ENCODE results near the gene SAP25.
A peak's percentile ranks its signal among the peaks of the same experiment; 100 is the strongest.
"Not testable (repeated sequence)": the region's sequence is repeated elsewhere in the genome, so short reads cannot be mapped to it uniquely, and the experiment has no call there.

SAP25 gene

GRCh38 chr7:100575746-100576383 is 2.2 kb upstream of the SAP25 start:
- no peak for DNase-seq (ENCODE audit: low read depth)

GRCh38 chr7:100575206-100575631 is 1.5 kb upstream of the SAP25 start:
- no peak for DNase-seq (ENCODE audit: low read depth)

DNA sequence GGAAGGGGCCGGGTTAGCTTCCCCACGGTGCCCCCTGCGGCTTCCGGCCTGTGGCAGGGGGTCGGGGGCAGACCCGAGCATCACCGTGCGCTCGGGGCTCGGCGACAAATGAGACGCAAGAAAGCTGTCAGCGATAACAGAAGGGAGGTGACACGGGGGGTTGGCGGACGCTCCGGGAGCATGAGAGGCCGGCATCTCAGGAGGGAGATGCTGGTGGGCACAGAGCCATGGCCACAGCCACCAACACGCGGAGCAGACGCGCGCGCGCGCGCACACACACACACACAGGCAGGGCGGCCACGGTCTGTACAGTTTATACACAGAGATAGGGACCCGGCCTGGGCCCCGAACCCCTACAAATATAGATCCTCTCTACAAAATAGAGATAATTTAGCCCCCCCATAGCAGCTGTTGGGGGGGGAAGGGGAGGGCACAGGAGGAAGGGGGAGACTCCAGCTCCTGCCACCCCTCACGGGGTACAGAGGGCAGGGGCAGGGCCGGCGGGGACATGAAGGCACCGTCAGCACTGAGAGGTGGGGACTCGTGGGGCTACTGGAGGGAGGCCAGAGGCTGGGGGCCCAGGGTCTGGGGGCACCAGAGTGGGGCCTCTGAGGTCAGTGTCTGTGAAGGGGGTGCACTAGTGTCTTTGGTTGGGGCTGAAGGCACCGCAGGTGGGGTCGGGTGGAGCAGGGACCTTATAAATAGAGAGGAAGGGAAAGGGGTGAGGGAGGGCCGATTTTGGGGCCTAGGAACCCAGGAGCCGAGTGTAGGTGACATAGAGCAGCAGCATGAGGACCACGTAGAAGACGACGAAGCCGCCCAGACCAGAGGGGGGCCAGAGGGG is 884 bp upstream of the SAP25 start:
- no peak for DNase-seq (ENCODE audit: low read depth)

GRCh38 chr7:100572949-100573675 is 588 bp downstream of the SAP25 start:
- DNase-seq (ENCODE audit: low read depth) = no peak

- no peak for DNase-seq (ENCODE audit: low read depth)
Measured at GRCh38 chr7:100572281-100572948, 1.3 kb downstream of the SAP25 start.

DNA sequence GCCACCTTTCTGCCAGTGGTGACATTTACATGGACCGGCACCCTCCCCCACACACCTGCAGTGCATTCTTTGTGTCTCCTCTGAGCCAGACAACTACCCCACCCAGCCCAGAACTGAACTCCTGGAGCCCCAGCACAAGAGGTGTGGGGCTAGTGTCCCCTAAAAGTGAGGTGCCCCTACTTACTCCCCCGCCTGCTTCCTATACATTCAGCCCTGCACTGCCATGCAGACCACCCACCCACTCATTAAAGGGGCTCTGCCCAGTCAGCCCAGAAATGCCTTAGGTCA is 1.9 kb downstream of the SAP25 start:
- DNase-seq (ENCODE audit: low read depth) = no peak

DNA sequence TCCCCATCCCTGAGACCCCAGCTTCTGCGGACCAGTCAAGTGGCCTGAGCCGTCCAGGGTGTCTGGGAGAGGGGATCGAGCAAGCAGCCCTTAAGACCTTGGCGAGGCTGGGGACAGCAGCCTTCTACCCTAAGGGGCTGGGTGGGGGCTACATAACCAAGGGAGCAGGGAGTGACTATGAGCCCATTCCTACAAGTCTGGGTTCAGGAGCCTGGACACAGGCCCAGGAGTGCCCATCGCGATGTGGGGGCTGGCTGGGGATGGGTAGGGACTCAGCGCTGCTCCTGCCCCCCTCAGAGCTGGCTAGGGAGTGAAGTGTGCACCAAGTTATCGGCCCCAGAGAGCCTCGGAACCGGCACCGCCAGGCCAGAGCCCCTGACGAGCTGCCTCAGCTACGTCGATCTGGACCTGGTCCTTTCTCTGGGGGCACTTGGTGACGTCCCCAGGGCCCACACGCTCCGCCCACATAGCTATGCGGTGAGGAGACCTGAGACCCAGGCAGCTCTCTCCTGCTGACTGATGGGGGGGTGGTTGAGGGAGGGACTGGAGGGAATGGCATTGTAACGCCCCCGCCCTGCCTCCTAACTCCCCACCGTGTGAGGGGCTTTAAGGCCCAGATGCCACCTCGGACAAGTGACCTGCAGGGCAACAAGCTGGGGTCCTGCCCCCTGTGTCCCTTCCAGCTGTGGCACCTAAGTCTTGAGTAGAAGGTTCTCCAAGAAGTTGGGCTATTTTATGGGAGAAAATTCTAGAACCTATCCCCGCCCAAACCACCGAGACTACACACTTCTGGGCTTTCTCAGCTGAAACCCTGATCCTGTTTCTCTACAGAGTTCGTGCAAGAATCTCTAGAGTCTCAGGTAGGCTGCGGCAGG is 2.5 kb downstream of the SAP25 start:
- no peak for DNase-seq (ENCODE audit: low read depth)

- peak; percentile 48 for DNase-seq (ENCODE audit: low read depth)
Measured at GRCh38 chr7:100568896-100569844, 4.5 kb downstream of the SAP25 start.

- no peak for DNase-seq (ENCODE audit: low read depth)
Measured at GRCh38 chr7:100568176-100568895, 5.4 kb downstream of the SAP25 start.

- DNase-seq (ENCODE audit: low read depth) = no peak
Measured at GRCh38 chr7:100567751-100568175, 5.9 kb downstream of the SAP25 start.

GRCh38 chr7:100567031-100567730 is 6.5 kb downstream of the SAP25 start:
- no peak for DNase-seq (ENCODE audit: low read depth)

DNA sequence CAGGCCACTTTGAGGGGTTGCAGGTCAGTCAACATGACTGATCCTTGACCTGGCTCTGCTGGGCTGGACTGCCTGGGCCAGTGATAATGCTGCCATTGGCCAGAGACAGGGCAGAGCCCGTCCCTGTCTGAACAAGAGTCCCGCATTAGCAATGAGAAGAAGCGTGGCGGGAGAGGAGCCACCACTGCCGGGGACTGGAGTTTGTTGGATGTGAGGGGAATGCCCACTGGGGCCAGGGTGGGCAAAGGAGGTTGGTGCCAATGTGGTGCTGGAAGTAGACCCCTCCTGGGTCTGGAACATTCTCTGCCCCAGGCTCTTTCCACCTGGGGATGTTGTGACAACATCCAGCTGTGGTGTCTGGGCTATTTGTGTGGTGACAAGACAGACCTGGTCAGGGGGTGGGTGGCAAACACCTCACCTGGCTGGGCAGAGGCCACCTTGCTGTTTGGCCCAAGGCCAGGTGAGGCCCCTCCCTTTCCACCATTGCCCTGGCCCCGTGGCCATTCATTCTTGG is 7.6 kb downstream of the SAP25 start:
- no peak for DNase-seq (ENCODE audit: low read depth)

DNA sequence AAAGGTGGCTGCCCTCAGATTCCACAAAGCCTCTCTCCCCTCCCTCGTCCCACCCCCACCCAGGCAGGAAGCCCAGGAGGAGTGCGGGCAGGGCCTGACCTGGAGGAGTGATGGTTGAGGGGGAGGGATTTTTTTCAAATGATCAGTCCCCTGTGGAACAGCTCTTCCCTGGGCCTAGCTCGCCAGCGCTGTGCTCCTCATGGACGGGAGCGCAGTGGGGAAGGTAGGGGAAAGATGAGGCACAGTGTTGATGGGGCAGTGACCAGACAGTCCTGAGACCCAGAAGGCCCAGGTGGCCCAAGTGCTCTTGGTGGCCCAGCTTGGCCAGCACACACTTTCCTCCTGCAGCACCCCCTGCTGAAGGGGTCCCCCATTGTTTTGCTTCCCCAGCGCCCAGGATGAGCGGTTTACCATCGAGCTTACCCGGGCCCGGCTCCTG is 8.5 kb downstream of the SAP25 start:
- no peak for DNase-seq (ENCODE audit: low read depth)

GRCh38 chr7:100564405-100564804 is 9.3 kb downstream of the SAP25 start:
- not testable (repeated sequence) for DNase-seq (ENCODE audit: low read depth)

DNA sequence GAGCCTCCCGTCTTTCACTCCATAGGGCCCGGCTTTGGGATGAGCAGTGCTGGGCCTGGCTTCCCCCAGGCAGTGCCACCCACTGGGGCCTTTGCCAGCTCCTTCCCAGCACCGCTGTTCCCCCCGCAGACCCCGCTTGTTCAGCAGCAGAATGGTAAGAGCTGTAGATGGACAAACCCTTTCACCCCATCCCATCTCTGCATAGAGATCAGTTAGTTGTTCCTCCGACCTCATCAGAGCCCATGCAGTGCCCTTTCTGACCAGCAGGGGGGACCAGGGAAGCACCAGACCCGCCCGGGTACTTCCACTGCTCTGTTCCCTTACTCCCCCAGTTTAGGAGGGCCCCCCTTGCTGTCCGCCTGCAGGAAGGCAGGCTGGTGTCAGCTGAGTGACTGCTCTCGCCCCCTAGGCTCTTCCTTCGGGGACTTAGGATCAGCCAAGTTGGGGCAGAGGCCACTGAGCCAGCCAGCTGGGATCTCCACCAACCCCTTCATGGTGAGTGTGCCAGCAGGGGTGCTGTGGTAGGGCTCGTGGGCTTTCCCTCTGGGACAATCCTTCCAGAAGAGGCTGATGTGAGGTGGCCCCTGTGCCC is 9.8 kb downstream of the SAP25 start:
- peak; percentile 76 for DNase-seq (ENCODE audit: low read depth)

- no peak for DNase-seq (ENCODE audit: low read depth)
Measured at GRCh38 chr7:100563100-100563564, 10.6 kb downstream of the SAP25 start.

- no peak for DNase-seq (ENCODE audit: low read depth)
Measured at GRCh38 chr7:100562195-100563099, 11.3 kb downstream of the SAP25 start.

Data from activated T-cell treated with anti-CD3 and anti-CD28 coated beads for 48 hours (primary cell).